Superior temporal gyrus (tissue), 1 donor: ENCODE results near the gene EPB41L3.
"Not testable (repeated sequence)": the region's sequence is repeated elsewhere in the genome, so short reads cannot be mapped to it uniquely, and the experiment has no call there.

ENCODE experiments used
- DNase-seq: peaks from one replicate; pipeline ENCODE4 v3.0.0-alpha.2; 2016; ENCODE audit errors: extremely low spot score

EPB41L3 gene

GRCh38 chr18:5543773-5544389 is at the start of gene EPB41L3:
TSS of gene EPB41L3 (minus strand) at chr18:5543997. CDS start at chr18:5489183, 54,814 bp downstream.
- DNase-seq = peak; percentile 15

GRCh38 chr18:5588529-5588928 is 44.7 kb upstream of the EPB41L3 start:
- DNase-seq = no peak

GRCh38 chr18:5585653-5586052 is 41.9 kb upstream of the EPB41L3 start:
- DNase-seq = no peak

- no peak for DNase-seq
Measured at GRCh38 chr18:5584746-5585417, 41.1 kb upstream of the EPB41L3 start.

- DNase-seq = no peak
Measured at GRCh38 chr18:5582849-5583681, 39.3 kb upstream of the EPB41L3 start.

- no peak for DNase-seq
Measured at GRCh38 chr18:5582076-5582475, 38.3 kb upstream of the EPB41L3 start.

- no peak for DNase-seq
Measured at GRCh38 chr18:5574843-5575242, 31.0 kb upstream of the EPB41L3 start.

- no peak for DNase-seq
Measured at GRCh38 chr18:5571666-5572065, 27.9 kb upstream of the EPB41L3 start.

- DNase-seq = not testable (repeated sequence)
Measured at GRCh38 chr18:5570613-5571012, 26.8 kb upstream of the EPB41L3 start.

GRCh38 chr18:5568416-5568815 is 24.6 kb upstream of the EPB41L3 start:
- DNase-seq = no peak

GRCh38 chr18:5558851-5559250 is 15.1 kb upstream of the EPB41L3 start:
- no peak for DNase-seq

- DNase-seq = no peak
Measured at GRCh38 chr18:5556310-5556974, 12.6 kb upstream of the EPB41L3 start.

GRCh38 chr18:5554629-5555028 is 10.8 kb upstream of the EPB41L3 start:
- DNase-seq = no peak

GRCh38 chr18:5546660-5547059 is 2.9 kb upstream of the EPB41L3 start:
- DNase-seq = peak; percentile 79

- DNase-seq = no peak
Measured at GRCh38 chr18:5543036-5543680, 639 bp downstream of the EPB41L3 start.

- DNase-seq = no peak
Measured at GRCh38 chr18:5542515-5543035, 1.2 kb downstream of the EPB41L3 start.

- DNase-seq = no peak
Measured at GRCh38 chr18:5541644-5542043, 2.2 kb downstream of the EPB41L3 start.

- no peak for DNase-seq
Measured at GRCh38 chr18:5539391-5539790, 4.4 kb downstream of the EPB41L3 start.

GRCh38 chr18:5538544-5538943 is 5.3 kb downstream of the EPB41L3 start:
- DNase-seq = peak; percentile 17

GRCh38 chr18:5537860-5538259 is 5.9 kb downstream of the EPB41L3 start:
- DNase-seq = no peak

GRCh38 chr18:5534845-5535244 is 9.0 kb downstream of the EPB41L3 start:
- DNase-seq = no peak
